Measurements from ENCODE around the gene MGA.
A peak's percentile ranks its signal among the peaks of the same experiment; 100 is the strongest.

The MGA gene

GRCh38 chr15:41775651-41776050, 115.4 kb downstream of the MGA start:
- no peak overlapping the region for H3K27ac ChIP-seq (ENCODE audit: insufficient read depth in 1 of 2, low read depth in 1 of 2, low read length in 2 of 2, poor library complexity in 1 of 2, severe bottlenecking in 2 of 2)
- ChIA-PET POLR2A (no interaction called here), CTCF (interaction anchor here (2.1 to 11.2 kb wide), 4 partner anchors 28 to 128 kb away, joined by 5 to 319 read pairs (median 112); no protein-coding TSS in a partner anchor)
- H3K9me3 ChIP-seq (ENCODE audit: control extremely low read depth in 1 of 5, control insufficient read depth in 4 of 5, insufficient read depth in 2 of 5, low read depth in 1 of 5, low read length in 4 of 5): no peaks in the 10 kb centered on the region
- H3K36me3 ChIP-seq (ENCODE audit: control insufficient read depth in 4 of 4, insufficient read depth in 4 of 4, low read length in 3 of 4): peaks cover 0 to 2% (median 1%) of the 10 kb centered on the region in 4 experiments
- WGBS (ENCODE audit: insufficient coverage): 75% methylated on average over 2 of the region's 2 CpGs
- H3K4me1 ChIP-seq (ENCODE audit: control extremely low read depth in 1 of 4, control insufficient read depth in 4 of 4, insufficient read depth in 4 of 4, low read length in 3 of 4): peaks cover 24 to 65% (median 50%) of the 10 kb centered on the region in 4 experiments
- H3K4me3 ChIP-seq (ENCODE audit: control insufficient read depth in 1 of 7, extremely low read depth in 1 of 7, insufficient read depth in 4 of 7, low read depth in 2 of 7, low read length in 6 of 7): peak overlapping the region in 5 of 7 experiments; percentile 67 to 93 (median 83)
- no peak for DNase-seq
- H3K27me3 ChIP-seq (replicated peaks in 2 of 5; ENCODE audit: control insufficient read depth in 4 of 5, insufficient read depth in 5 of 5, low read length in 4 of 5): no peaks in the 10 kb centered on the region

- no CpG with 5 or more reads among the region's 1 CpG for WGBS (ENCODE audit: insufficient coverage)
- Histone ChIP-seq H3K27me3 (replicated peaks in 2 of 5; ENCODE audit: control insufficient read depth in 4 of 5, insufficient read depth in 5 of 5, low read length in 4 of 5) (no peaks in the 10 kb centered on the region), H3K4me1 (ENCODE audit: control extremely low read depth in 1 of 4, control insufficient read depth in 4 of 4, insufficient read depth in 4 of 4, low read length in 3 of 4) (peaks cover 24 to 65% (median 52%) of the 10 kb centered on the region in 4 experiments), H3K9me3 (ENCODE audit: control extremely low read depth in 1 of 5, control insufficient read depth in 4 of 5, insufficient read depth in 2 of 5, low read depth in 1 of 5, low read length in 4 of 5) (no peaks in the 10 kb centered on the region), H3K27ac (ENCODE audit: insufficient read depth in 1 of 2, low read depth in 1 of 2, low read length in 2 of 2, poor library complexity in 1 of 2, severe bottlenecking in 2 of 2) (no peak overlapping the region), H3K36me3 (ENCODE audit: control insufficient read depth in 4 of 4, insufficient read depth in 4 of 4, low read length in 3 of 4) (peaks cover 0 to 2% (median 0%) of the 10 kb centered on the region in 4 experiments), H3K4me3 (ENCODE audit: control insufficient read depth in 1 of 7, extremely low read depth in 1 of 7, insufficient read depth in 4 of 7, low read depth in 2 of 7, low read length in 6 of 7) (no peak overlapping the region)
- CTCF ChIA-PET: interaction anchor here (0.6 to 11.2 kb wide), 10 partner anchors 9 to 144 kb away, joined by 3 to 319 read pairs (median 4); no protein-coding TSS in a partner anchor
- no peak for DNase-seq
- POLR2A ChIA-PET: no interaction called here
These were observed 117.3 kb downstream of the MGA start for GRCh38 chr15:41777421-41777973.

GRCh38 chr15:41778521-41778920, 118.3 kb downstream of the MGA start:
- DNase-seq: no peak
- peaks cover 0 to 2% (median 0%) of the 10 kb centered on the region in 4 experiments for H3K36me3 ChIP-seq (ENCODE audit: control insufficient read depth in 4 of 4, insufficient read depth in 4 of 4, low read length in 3 of 4)
- no peak overlapping the region for H3K27ac ChIP-seq (ENCODE audit: insufficient read depth in 1 of 2, low read depth in 1 of 2, low read length in 2 of 2, poor library complexity in 1 of 2, severe bottlenecking in 2 of 2)
- POLR2A ChIA-PET: no interaction called here
- no CpG with 5 or more reads among the region's 1 CpG for WGBS (ENCODE audit: insufficient coverage)
- H3K4me3 ChIP-seq (ENCODE audit: control insufficient read depth in 1 of 7, extremely low read depth in 1 of 7, insufficient read depth in 4 of 7, low read depth in 2 of 7, low read length in 6 of 7): no peak overlapping the region
- H3K27me3 ChIP-seq (replicated peaks in 2 of 5; ENCODE audit: control insufficient read depth in 4 of 5, insufficient read depth in 5 of 5, low read length in 4 of 5): no peaks in the 10 kb centered on the region
- H3K9me3 ChIP-seq (ENCODE audit: control extremely low read depth in 1 of 5, control insufficient read depth in 4 of 5, insufficient read depth in 2 of 5, low read depth in 1 of 5, low read length in 4 of 5): no peaks in the 10 kb centered on the region
- CTCF ChIA-PET: interaction anchor here (1.6 to 11.2 kb wide), 4 partner anchors 10 to 33 kb away, joined by 7 to 319 read pairs (median 79); no protein-coding TSS in a partner anchor
- peaks cover 16 to 66% (median 47%) of the 10 kb centered on the region in 4 experiments for H3K4me1 ChIP-seq (ENCODE audit: control extremely low read depth in 1 of 4, control insufficient read depth in 4 of 4, insufficient read depth in 4 of 4, low read length in 3 of 4)

GRCh38 chr15:41779662-41780157, 119.5 kb downstream of the MGA start:
- POLR2A ChIA-PET: no interaction called here
- H3K9me3 ChIP-seq (ENCODE audit: control extremely low read depth in 1 of 5, control insufficient read depth in 4 of 5, insufficient read depth in 2 of 5, low read depth in 1 of 5, low read length in 4 of 5): no peaks in the 10 kb centered on the region
- 100% methylated on average over 3 of the region's 4 CpGs for WGBS (ENCODE audit: insufficient coverage)
- H3K27ac ChIP-seq (ENCODE audit: insufficient read depth in 1 of 2, low read depth in 1 of 2, low read length in 2 of 2, poor library complexity in 1 of 2, severe bottlenecking in 2 of 2): no peak overlapping the region
- peaks cover 0 to 2% (median 0%) of the 10 kb centered on the region in 4 experiments for H3K36me3 ChIP-seq (ENCODE audit: control insufficient read depth in 4 of 4, insufficient read depth in 4 of 4, low read length in 3 of 4)
- DNase-seq: no peak
- no peak overlapping the region for H3K4me3 ChIP-seq (ENCODE audit: control insufficient read depth in 1 of 7, extremely low read depth in 1 of 7, insufficient read depth in 4 of 7, low read depth in 2 of 7, low read length in 6 of 7)
- peaks cover 13 to 60% (median 40%) of the 10 kb centered on the region in 4 experiments for H3K4me1 ChIP-seq (ENCODE audit: control extremely low read depth in 1 of 4, control insufficient read depth in 4 of 4, insufficient read depth in 4 of 4, low read length in 3 of 4)
- CTCF ChIA-PET: interaction anchor here (0.6 to 11.2 kb wide), 5 partner anchors 10 to 1446 kb away, joined by 3 to 319 read pairs (median 8); no protein-coding TSS in a partner anchor
- no peaks in the 10 kb centered on the region for H3K27me3 ChIP-seq (replicated peaks in 2 of 5; ENCODE audit: control insufficient read depth in 4 of 5, insufficient read depth in 5 of 5, low read length in 4 of 5)

GRCh38 chr15:41780266-41780665, 120.1 kb downstream of the MGA start:
- DNase-seq: no peak
- Histone ChIP-seq H3K4me1 (ENCODE audit: control extremely low read depth in 1 of 4, control insufficient read depth in 4 of 4, insufficient read depth in 4 of 4, low read length in 3 of 4) (peaks cover 8 to 55% (median 34%) of the 10 kb centered on the region in 4 experiments), H3K27ac (ENCODE audit: insufficient read depth in 1 of 2, low read depth in 1 of 2, low read length in 2 of 2, poor library complexity in 1 of 2, severe bottlenecking in 2 of 2) (no peak overlapping the region), H3K4me3 (ENCODE audit: control insufficient read depth in 1 of 7, extremely low read depth in 1 of 7, insufficient read depth in 4 of 7, low read depth in 2 of 7, low read length in 6 of 7) (no peak overlapping the region), H3K9me3 (ENCODE audit: control extremely low read depth in 1 of 5, control insufficient read depth in 4 of 5, insufficient read depth in 2 of 5, low read depth in 1 of 5, low read length in 4 of 5) (no peaks in the 10 kb centered on the region), H3K36me3 (ENCODE audit: control insufficient read depth in 4 of 4, insufficient read depth in 4 of 4, low read length in 3 of 4) (peaks cover 0 to 2% (median 0%) of the 10 kb centered on the region in 4 experiments), H3K27me3 (replicated peaks in 2 of 5; ENCODE audit: control insufficient read depth in 4 of 5, insufficient read depth in 5 of 5, low read length in 4 of 5) (no peaks in the 10 kb centered on the region)
- POLR2A ChIA-PET: no interaction called here
- 100% methylated on average over 1 of the region's 2 CpGs for WGBS (ENCODE audit: insufficient coverage)
- CTCF ChIA-PET: interaction anchor here (0.6 to 11.2 kb wide), 6 partner anchors 9 to 1446 kb away, joined by 3 to 319 read pairs (median 6); no protein-coding TSS in a partner anchor

GRCh38 chr15:41780727-41781126, 120.5 kb downstream of the MGA start:
- no peak for DNase-seq
- Histone ChIP-seq H3K36me3 (ENCODE audit: control insufficient read depth in 4 of 4, insufficient read depth in 4 of 4, low read length in 3 of 4) (peaks cover 0 to 2% (median 0%) of the 10 kb centered on the region in 4 experiments), H3K27ac (ENCODE audit: insufficient read depth in 1 of 2, low read depth in 1 of 2, low read length in 2 of 2, poor library complexity in 1 of 2, severe bottlenecking in 2 of 2) (no peak overlapping the region), H3K4me3 (ENCODE audit: control insufficient read depth in 1 of 7, extremely low read depth in 1 of 7, insufficient read depth in 4 of 7, low read depth in 2 of 7, low read length in 6 of 7) (no peak overlapping the region), H3K9me3 (ENCODE audit: control extremely low read depth in 1 of 5, control insufficient read depth in 4 of 5, insufficient read depth in 2 of 5, low read depth in 1 of 5, low read length in 4 of 5) (no peaks in the 10 kb centered on the region), H3K27me3 (replicated peaks in 2 of 5; ENCODE audit: control insufficient read depth in 4 of 5, insufficient read depth in 5 of 5, low read length in 4 of 5) (no peaks in the 10 kb centered on the region), H3K4me1 (ENCODE audit: control extremely low read depth in 1 of 4, control insufficient read depth in 4 of 4, insufficient read depth in 4 of 4, low read length in 3 of 4) (peaks cover 3 to 50% (median 30%) of the 10 kb centered on the region in 4 experiments)
- CTCF ChIA-PET: interaction anchor here (0.7 to 11.2 kb wide), 5 partner anchors 8 to 136 kb away, joined by 3 to 319 read pairs (median 8); no protein-coding TSS in a partner anchor
- POLR2A ChIA-PET: no interaction called here
- WGBS (ENCODE audit: insufficient coverage): no CpG with 5 or more reads among the region's 1 CpG
